HG03196 (cell line): ENCODE data around the gene CREBZF.
A peak's percentile ranks its signal among the peaks of the same experiment; 100 is the strongest.

Experiments
- ATAC-seq: cut with Tn5 transposase; IDR thresholded peaks from one replicate; pipeline ENCODE4 v1.9.1; 2021; ENCODE audit not compliant: unreplicated experiment

Gene CREBZF

GRCh38 chr11:85664615-85665481 lies at the start of gene CREBZF:
Gene CREBZF, minus strand, starts transcription at chr11:85665129. Its CDS starts 254 bp downstream, at chr11:85664875.
- peak; percentile 89 for ATAC-seq

- ATAC-seq, result no peak
These were observed 48.0 kb upstream of the CREBZF start for GRCh38 chr11:85712953-85713352.

GRCh38 chr11:85710917-85711316 lies 46.0 kb upstream of the CREBZF start:
- ATAC-seq, result no peak

- no peak for ATAC-seq
These were observed 45.2 kb upstream of the CREBZF start for GRCh38 chr11:85709941-85710702.

GRCh38 chr11:85705800-85706199 lies 40.9 kb upstream of the CREBZF start:
- ATAC-seq, result no peak

GRCh38 chr11:85704967-85705366 lies 40.0 kb upstream of the CREBZF start:
- ATAC-seq, result no peak

- peak; percentile 84 for ATAC-seq
These were observed 35.2 kb upstream of the CREBZF start for GRCh38 chr11:85699957-85700741.

GRCh38 chr11:85698195-85698594 lies 33.3 kb upstream of the CREBZF start:
- ATAC-seq, result no peak

GRCh38 chr11:85697747-85698146 lies 32.8 kb upstream of the CREBZF start:
- ATAC-seq, result no peak

- ATAC-seq, result no peak
These were observed 30.6 kb upstream of the CREBZF start for GRCh38 chr11:85695546-85695945.

GRCh38 chr11:85694385-85694980 lies 29.6 kb upstream of the CREBZF start:
- no peak for ATAC-seq

- no peak for ATAC-seq
These were observed 21.0 kb upstream of the CREBZF start, which contains the start of gene CCDC89 for GRCh38 chr11:85685820-85686459. Gene CCDC89, minus strand, starts transcription at chr11:85686195. Its CDS starts 65 bp downstream, at chr11:85686130.

- no peak for ATAC-seq
These were observed 20.3 kb upstream of the CREBZF start for GRCh38 chr11:85685125-85685819.

GRCh38 chr11:85682330-85683305 lies 17.7 kb upstream of the CREBZF start:
- ATAC-seq, result peak; percentile 84

- no peak for ATAC-seq
These were observed 16.0 kb upstream of the CREBZF start for GRCh38 chr11:85680897-85681296.

- no peak for ATAC-seq
These were observed 14.6 kb upstream of the CREBZF start for GRCh38 chr11:85679576-85679975.

GRCh38 chr11:85673393-85673792 lies 8.5 kb upstream of the CREBZF start:
- no peak for ATAC-seq

- no peak for ATAC-seq
These were observed 7.4 kb upstream of the CREBZF start for GRCh38 chr11:85672105-85672902.
